BLaER1 treated with 17β-estradiol and CSF1 and Interleukin-3, amounts not matched to agents 10 nM and 100 nM (cell line): ENCODE data around the gene PIK3R3.
A peak's percentile ranks its signal among the peaks of the same experiment; 100 is the strongest.

Experiments used
- H3K27ac ChIP-seq, 11 experiments: shearing (Covaris generic); formaldehyde crosslinking; 2 replicates each; pipeline ENCODE4 v1.8.1; 2022
- H3K27me3 ChIP-seq, 11 experiments: shearing (Covaris generic); formaldehyde crosslinking; 2 replicates each; pipeline ENCODE4 v1.8.1; 2022
- H3K36me3 ChIP-seq, 11 experiments: shearing (Covaris generic); formaldehyde crosslinking; 2 replicates each; pipeline ENCODE4 v1.8.1; 2022
- H3K4me1 ChIP-seq, 10 experiments: shearing (Covaris generic); formaldehyde crosslinking; 2 replicates each; pipeline ENCODE4 v1.8.1; 2022
- H3K4me2 ChIP-seq, 11 experiments: shearing (Covaris generic); formaldehyde crosslinking; 2 replicates each; pipeline ENCODE4 v1.8.1; 2022
- H3K4me3 ChIP-seq, 10 experiments: shearing (Covaris generic); formaldehyde crosslinking; 2 replicates each; pipeline ENCODE4 v1.8.1; 2022
- H3K9ac ChIP-seq, 11 experiments: shearing (Covaris generic); formaldehyde crosslinking; 2 replicates each; pipeline ENCODE4 v1.8.1; 2022
- H3K9me3 ChIP-seq, 11 experiments: shearing (Covaris generic); formaldehyde crosslinking; replicated peaks in 1 of 11; 2 replicates each; pipeline ENCODE4 v1.8.1; 2022
- H4K20me1 ChIP-seq, 11 experiments: shearing (Covaris generic); formaldehyde crosslinking; 2 replicates each; pipeline ENCODE4 v1.8.1; 2022
- Cebpa-rat ChIP-seq, 11 experiments: shearing (Covaris generic); IDR thresholded peaks; 2 replicates each; pipeline ENCODE4 v1.8.1; 2022

Gene PIK3R3

DNA sequence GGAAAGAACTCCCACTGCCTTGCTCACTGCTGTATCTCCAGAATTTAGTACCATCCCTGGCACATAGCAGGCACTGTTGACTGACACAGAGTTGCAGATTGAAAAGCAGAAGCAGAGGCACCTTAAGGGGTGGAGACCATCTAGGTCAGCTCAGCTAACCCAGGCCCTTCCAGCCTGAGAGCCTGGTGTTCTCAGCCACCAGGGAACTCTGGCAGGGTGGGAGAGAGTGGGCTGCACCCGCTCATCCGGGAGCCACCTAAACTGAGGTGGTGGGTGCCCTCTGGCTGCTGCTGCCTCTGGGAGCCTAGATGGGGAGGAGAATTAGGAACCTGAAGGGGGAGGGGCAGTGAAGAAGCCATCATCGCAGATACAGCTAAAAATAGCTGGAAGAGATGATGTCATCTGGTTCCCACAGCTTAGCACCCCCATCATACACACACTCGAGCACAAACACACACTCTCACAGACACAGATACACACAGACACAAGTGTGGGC lies 41.0 kb upstream of the PIK3R3 start:
- Histone ChIP-seq H4K20me1 (no peaks in the 10 kb centered on the region), H3K36me3 (no peaks in the 10 kb centered on the region), H3K9me3 (no peaks in the 10 kb centered on the region), H3K27me3 (no peaks in the 10 kb centered on the region), H3K4me1 (peaks cover 42 to 74% (median 54%) of the 10 kb centered on the region in 10 experiments), H3K27ac (no peak overlapping the region), H3K4me2 (peak overlapping the region; percentile 50 to 97 (median 90)), H3K9ac (no peak overlapping the region), H3K4me3 (no peak overlapping the region)
- no peak for TF ChIP-seq Cebpa-rat (IDR thresholded peaks at IDR 0.05)

DNA sequence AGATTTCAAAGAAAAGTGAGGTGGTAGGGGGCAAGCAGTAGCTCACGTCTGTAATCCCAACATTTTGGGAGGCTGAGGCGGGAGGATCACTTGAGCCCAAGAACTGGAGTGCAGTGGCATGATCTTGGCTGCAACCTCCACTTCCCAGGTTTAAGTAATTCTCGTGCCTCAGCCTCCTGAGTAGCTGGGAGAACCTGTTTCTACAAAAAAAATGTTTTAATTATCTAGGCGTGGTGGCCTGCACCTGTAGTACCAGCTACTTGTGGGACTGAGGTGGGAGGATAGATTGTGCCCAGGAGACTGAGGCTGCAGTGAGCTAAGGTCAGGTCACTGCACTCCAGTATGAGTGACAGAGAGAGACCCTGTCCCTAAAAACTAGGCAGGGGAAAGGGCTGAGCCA lies 39.9 kb upstream of the PIK3R3 start:
- H3K4me2 ChIP-seq = peak overlapping the region; percentile 64 to 97 (median 90); a peak in 21 of 22 replicates
- H3K4me3 ChIP-seq = no peak overlapping the region
- H4K20me1 ChIP-seq = no peaks in the 10 kb centered on the region

DNA sequence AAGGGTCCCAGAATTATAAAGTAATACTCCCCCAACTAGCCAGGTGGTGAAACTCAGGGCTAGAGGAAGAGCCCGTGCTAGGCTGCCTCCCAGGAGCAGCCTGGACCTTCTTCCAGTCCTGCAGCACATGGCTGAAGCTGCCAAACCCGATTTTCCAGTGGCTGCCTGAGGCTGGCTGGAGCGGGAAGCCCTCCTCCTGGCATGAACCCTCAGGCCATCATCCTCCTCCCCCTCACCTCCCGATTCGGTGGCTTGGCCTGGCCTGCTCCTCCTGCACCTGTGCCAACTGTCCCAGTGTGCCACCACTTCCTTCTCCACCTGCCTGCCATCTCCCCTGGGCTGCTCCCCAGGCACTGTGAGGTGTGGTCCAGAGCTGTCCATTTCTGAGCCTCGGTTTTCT lies 39.4 kb upstream of the PIK3R3 start:
- peak overlapping the region; percentile 71 to 97 (median 90) for H3K4me2 ChIP-seq

More for the DNA sequence above, 39.9 kb upstream of the PIK3R3 start:
- H3K27me3 ChIP-seq = peaks cover 0 to 6% (median 3%) of the 10 kb centered on the region in 11 experiments; a peak in 13 of 22 replicates
- H3K9me3 ChIP-seq = no peaks in the 10 kb centered on the region
- TF ChIP-seq Cebpa-rat (IDR thresholded peaks at IDR 0.05) = no peak
- H3K9ac ChIP-seq = peak overlapping the region in 1 of 11 experiments; percentile 50; a peak in 1 of 22 replicates
- H3K27ac ChIP-seq = peak overlapping the region in 1 of 11 experiments; percentile 47; a peak in 1 of 22 replicates
- no peaks in the 10 kb centered on the region for H3K36me3 ChIP-seq
- peaks cover 44 to 77% (median 53%) of the 10 kb centered on the region in 10 experiments for H3K4me1 ChIP-seq

DNA sequence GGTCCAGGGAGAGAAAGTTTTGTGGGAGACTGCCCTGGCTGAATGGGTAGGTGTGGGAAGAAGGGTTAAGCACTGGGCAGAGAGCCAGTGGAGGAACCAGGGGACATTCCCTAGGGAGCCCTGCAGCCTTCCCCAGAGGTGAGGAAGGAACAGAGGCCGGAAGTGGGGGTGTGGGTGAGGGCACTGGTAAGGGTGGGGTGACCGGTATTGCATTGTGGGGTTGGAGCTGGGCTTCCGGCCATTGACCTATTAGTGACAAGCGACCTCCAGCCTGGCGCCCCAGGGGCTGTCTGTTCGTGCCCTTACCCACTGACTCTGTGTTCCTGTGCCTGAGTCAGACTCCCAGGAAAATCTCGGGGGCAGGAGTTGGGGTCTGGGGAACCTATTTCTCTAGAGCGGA lies 38.9 kb upstream of the PIK3R3 start:
- TF ChIP-seq Cebpa-rat (IDR thresholded peaks at IDR 0.05) = no peak
- H3K27me3 ChIP-seq = peaks cover 9 to 16% (median 13%) of the 10 kb centered on the region in 11 experiments; a peak in 14 of 22 replicates
- no peaks in the 10 kb centered on the region for H3K9me3 ChIP-seq
- H4K20me1 ChIP-seq = no peaks in the 10 kb centered on the region
- H3K36me3 ChIP-seq = no peaks in the 10 kb centered on the region
- peak overlapping the region; percentile 71 to 97 (median 90) for H3K4me2 ChIP-seq
- H3K27ac ChIP-seq = peak overlapping the region in 9 of 11 experiments; percentile 24 to 56 (median 47); a peak in 15 of 22 replicates
- H3K4me1 ChIP-seq = peaks cover 50 to 82% (median 56%) of the 10 kb centered on the region in 10 experiments
- H3K9ac ChIP-seq = peak overlapping the region in 7 of 11 experiments; percentile 9 to 50 (median 36); a peak in 7 of 22 replicates
- peak overlapping the region in 6 of 10 experiments; percentile 7 to 49 (median 19); a peak in 7 of 20 replicates for H3K4me3 ChIP-seq

More for the DNA sequence above, 39.4 kb upstream of the PIK3R3 start:
- Histone ChIP-seq H4K20me1 (no peaks in the 10 kb centered on the region), H3K9ac (peak overlapping the region in 7 of 11 experiments; percentile 9 to 50 (median 36); a peak in 7 of 22 replicates), H3K4me3 (peak overlapping the region in 4 of 10 experiments; percentile 7 to 49 (median 30); a peak in 3 of 20 replicates), H3K4me1 (peaks cover 49 to 81% (median 56%) of the 10 kb centered on the region in 10 experiments), H3K36me3 (no peaks in the 10 kb centered on the region), H3K9me3 (no peaks in the 10 kb centered on the region), H3K27ac (peak overlapping the region in 9 of 11 experiments; percentile 24 to 56 (median 47); a peak in 15 of 22 replicates), H3K27me3 (peaks cover 4 to 11% (median 8%) of the 10 kb centered on the region in 11 experiments; a peak in 14 of 22 replicates)
- TF ChIP-seq Cebpa-rat (IDR thresholded peaks at IDR 0.05) = no peak

GRCh38 chr1:46169811-46170454 lies 37.5 kb upstream of the PIK3R3 start:
- Histone ChIP-seq H4K20me1 (no peaks in the 10 kb centered on the region), H3K4me1 (peaks cover 49 to 72% (median 51%) of the 10 kb centered on the region in 10 experiments), H3K9ac (no peak overlapping the region), H3K27ac (no peak overlapping the region), H3K9me3 (no peaks in the 10 kb centered on the region), H3K4me3 (no peak overlapping the region), H3K4me2 (peak overlapping the region in 5 of 11 experiments; percentile 71 to 97 (median 85); a peak in 8 of 22 replicates), H3K27me3 (peaks cover 9 to 18% (median 14%) of the 10 kb centered on the region in 11 experiments; a peak in 15 of 22 replicates), H3K36me3 (no peaks in the 10 kb centered on the region)
- no peak for TF ChIP-seq Cebpa-rat (IDR thresholded peaks at IDR 0.05)

- Histone ChIP-seq H3K9ac (no peak overlapping the region), H3K4me3 (no peak overlapping the region), H3K4me2 (no peak overlapping the region; a peak in 1 of 22 replicates), H3K27me3 (peaks cover 9 to 18% (median 14%) of the 10 kb centered on the region in 11 experiments; a peak in 15 of 22 replicates), H3K4me1 (peaks cover 44 to 58% (median 47%) of the 10 kb centered on the region in 10 experiments), H3K9me3 (no peaks in the 10 kb centered on the region), H4K20me1 (no peaks in the 10 kb centered on the region), H3K27ac (no peak overlapping the region), H3K36me3 (no peaks in the 10 kb centered on the region)
- TF ChIP-seq Cebpa-rat (IDR thresholded peaks at IDR 0.05) = no peak
Observed at GRCh38 chr1:46168477-46168876, 36.0 kb upstream of the PIK3R3 start.

GRCh38 chr1:46166521-46167462 lies 34.4 kb upstream of the PIK3R3 start:
- peak overlapping the region; percentile 31 to 67 (median 52); a peak in 19 of 20 replicates for H3K4me3 ChIP-seq
- TF ChIP-seq Cebpa-rat (IDR thresholded peaks at IDR 0.05) = no peak
- H3K9me3 ChIP-seq = no peaks in the 10 kb centered on the region
- no peaks in the 10 kb centered on the region for H3K36me3 ChIP-seq
- H3K4me2 ChIP-seq = peak overlapping the region; percentile 58 to 82 (median 73)
- peak overlapping the region in 10 of 11 experiments; percentile 8 to 59 (median 46); a peak in 15 of 22 replicates for H3K9ac ChIP-seq
- H3K4me1 ChIP-seq = peaks cover 28 to 41% (median 30%) of the 10 kb centered on the region in 10 experiments
- peak overlapping the region in 3 of 11 experiments; percentile 8 to 37 (median 32); a peak in 6 of 22 replicates for H3K27ac ChIP-seq
- peaks cover 9 to 18% (median 14%) of the 10 kb centered on the region in 11 experiments; a peak in 15 of 22 replicates for H3K27me3 ChIP-seq
- no peaks in the 10 kb centered on the region for H4K20me1 ChIP-seq

GRCh38 chr1:46160212-46160611 lies 27.8 kb upstream of the PIK3R3 start:
- Histone ChIP-seq H3K4me3 (no peak overlapping the region), H3K9me3 (no peaks in the 10 kb centered on the region), H3K4me1 (no peaks in the 10 kb centered on the region), H3K36me3 (no peaks in the 10 kb centered on the region), H3K27me3 (no peaks in the 10 kb centered on the region), H3K4me2 (no peak overlapping the region), H4K20me1 (no peaks in the 10 kb centered on the region), H3K27ac (no peak overlapping the region), H3K9ac (no peak overlapping the region)
- TF ChIP-seq Cebpa-rat (IDR thresholded peaks at IDR 0.05) = no peak
